Measurements from ENCODE around the gene SIRT5. TPM values are rescaled to one million over a fixed set of nuclear protein-coding genes. Genes with fewer than 3 reads are reported as not detected.

SIRT5 gene
- polyA plus RNA-seq, 3 donors, result 3.3 to 5.0 (median 3.4) TPM

GRCh38 chr6:13641315-13641714 is 66.9 kb downstream of the SIRT5 start:
- Mint-ChIP-seq H3K27ac (peak overlapping the region in 1 of 7 donors; percentile 38), H3K4me1 (peaks cover 31% of the 10 kb centered on the region), H3K4me3 (no peak overlapping the region), H3K36me3 (peaks cover 28 to 45% of the 10 kb centered on the region in 2 donors), H3K27me3 (ENCODE audit: low read depth in 3 of 3) (no peaks in the 10 kb centered on the region), H3K9me3 (no peaks in the 10 kb centered on the region)
- peak overlapping the region in 1 of 2 donors; percentile 15 for H3K27ac ChIP-seq (ENCODE audit: low read depth in 1 of 2, low read length in 2 of 2)
- no peak overlapping the region for H3K4me2 ChIP-seq (replicated peaks; ENCODE audit: extremely low read depth, low read length, poor library complexity, severe bottlenecking)
- no peaks in the 10 kb centered on the region for H4K20me1 ChIP-seq (ENCODE audit: insufficient read depth, low read length)
- H3K27me3 ChIP-seq (ENCODE audit: control insufficient read depth in 2 of 2, insufficient read depth in 2 of 2, low read length in 2 of 2), result no peaks in the 10 kb centered on the region
- H3K79me2 ChIP-seq (ENCODE audit: insufficient read depth, low read length), result peaks cover 14% of the 10 kb centered on the region
- no peak overlapping the region for H2AFZ ChIP-seq (ENCODE audit: insufficient read depth, low read depth, low read length, poor library complexity, severe bottlenecking)
- H3K9me3 ChIP-seq (replicated peaks in 1 of 2; ENCODE audit: control insufficient read depth in 1 of 2, insufficient read depth in 1 of 2, low read length in 2 of 2), result no peaks in the 10 kb centered on the region
- H3K9ac ChIP-seq (ENCODE audit: insufficient read depth, low read length, poor library complexity, severe bottlenecking), result no peak overlapping the region
- no CpG with 5 or more reads among the region's 5 CpGs for WGBS (ENCODE audit: insufficient coverage)
- TF ChIP-seq, protein P1, sequence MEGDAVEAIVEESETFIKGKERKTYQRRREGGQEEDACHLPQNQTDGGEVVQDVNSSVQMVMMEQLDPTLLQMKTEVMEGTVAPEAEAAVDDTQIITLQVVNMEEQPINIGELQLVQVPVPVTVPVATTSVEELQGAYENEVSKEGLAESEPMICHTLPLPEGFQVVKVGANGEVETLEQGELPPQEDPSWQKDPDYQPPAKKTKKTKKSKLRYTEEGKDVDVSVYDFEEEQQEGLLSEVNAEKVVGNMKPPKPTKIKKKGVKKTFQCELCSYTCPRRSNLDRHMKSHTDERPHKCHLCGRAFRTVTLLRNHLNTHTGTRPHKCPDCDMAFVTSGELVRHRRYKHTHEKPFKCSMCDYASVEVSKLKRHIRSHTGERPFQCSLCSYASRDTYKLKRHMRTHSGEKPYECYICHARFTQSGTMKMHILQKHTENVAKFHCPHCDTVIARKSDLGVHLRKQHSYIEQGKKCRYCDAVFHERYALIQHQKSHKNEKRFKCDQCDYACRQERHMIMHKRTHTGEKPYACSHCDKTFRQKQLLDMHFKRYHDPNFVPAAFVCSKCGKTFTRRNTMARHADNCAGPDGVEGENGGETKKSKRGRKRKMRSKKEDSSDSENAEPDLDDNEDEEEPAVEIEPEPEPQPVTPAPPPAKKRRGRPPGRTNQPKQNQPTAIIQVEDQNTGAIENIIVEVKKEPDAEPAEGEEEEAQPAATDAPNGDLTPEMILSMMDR (IDR thresholded peaks at IDR 0.05), result no peak
- H3K4me3 ChIP-seq (replicated peaks in 1 of 3; ENCODE audit: low read depth in 2 of 3, low read length in 3 of 3), result no peak overlapping the region
- intact Hi-C loops (cut with micrococcal nuclease), result no loop called here
- no peak for DNase-seq
- H3K4me1 ChIP-seq (ENCODE audit: control insufficient read depth in 1 of 2, insufficient read depth in 2 of 2, low read length in 2 of 2), result peaks cover 24 to 27% of the 10 kb centered on the region in 2 donors
- peaks cover 21 to 64% of the 10 kb centered on the region in 2 donors for H3K36me3 ChIP-seq (replicated peaks in 1 of 2; ENCODE audit: control insufficient read depth in 1 of 2, insufficient read depth in 2 of 2, low read length in 2 of 2)

- no peaks in the 10 kb centered on the region for H3K9me3 ChIP-seq (replicated peaks in 1 of 2; ENCODE audit: control insufficient read depth in 1 of 2, insufficient read depth in 1 of 2, low read length in 2 of 2)
- Mint-ChIP-seq H3K27me3 (ENCODE audit: low read depth in 3 of 3) (no peaks in the 10 kb centered on the region), H3K36me3 (peaks cover 27 to 37% of the 10 kb centered on the region in 2 donors), H3K4me3 (no peak overlapping the region), H3K9me3 (no peaks in the 10 kb centered on the region), H3K4me1 (peaks cover 19% of the 10 kb centered on the region), H3K27ac (no peak overlapping the region)
- no peak overlapping the region for H3K9ac ChIP-seq (ENCODE audit: insufficient read depth, low read length, poor library complexity, severe bottlenecking)
- H3K4me3 ChIP-seq (replicated peaks in 1 of 3; ENCODE audit: low read depth in 2 of 3, low read length in 3 of 3), result no peak overlapping the region
- H3K4me2 ChIP-seq (replicated peaks; ENCODE audit: extremely low read depth, low read length, poor library complexity, severe bottlenecking), result no peak overlapping the region
- DNase-seq, result no peak
- peaks cover 23% of the 10 kb centered on the region for H3K79me2 ChIP-seq (ENCODE audit: insufficient read depth, low read length)
- H3K27me3 ChIP-seq (ENCODE audit: control insufficient read depth in 2 of 2, insufficient read depth in 2 of 2, low read length in 2 of 2), result no peaks in the 10 kb centered on the region
- H3K27ac ChIP-seq (ENCODE audit: low read depth in 1 of 2, low read length in 2 of 2), result no peak overlapping the region
- peaks cover 9 to 14% of the 10 kb centered on the region in 2 donors for H3K4me1 ChIP-seq (ENCODE audit: control insufficient read depth in 1 of 2, insufficient read depth in 2 of 2, low read length in 2 of 2)
- H2AFZ ChIP-seq (ENCODE audit: insufficient read depth, low read depth, low read length, poor library complexity, severe bottlenecking), result no peak overlapping the region
- WGBS (ENCODE audit: insufficient coverage), result no CpG with 5 or more reads among the region's 3 CpGs
- TF ChIP-seq, protein P1 (IDR thresholded peaks at IDR 0.05), result no peak
- H4K20me1 ChIP-seq (ENCODE audit: insufficient read depth, low read length), result no peaks in the 10 kb centered on the region
- intact Hi-C loops (cut with micrococcal nuclease), result no loop called here
- H3K36me3 ChIP-seq (replicated peaks in 1 of 2; ENCODE audit: control insufficient read depth in 1 of 2, insufficient read depth in 2 of 2, low read length in 2 of 2), result peaks cover 21 to 59% of the 10 kb centered on the region in 2 donors
Observed at GRCh38 chr6:13643125-13643524, 68.7 kb downstream of the SIRT5 start.
